ENCODE measurements around the gene PHF14. TPM values are rescaled to one million over a fixed set of nuclear protein-coding genes. Genes with fewer than 3 reads are reported as not detected.

The PHF14 gene
- total RNA-seq, 2 donors from 2014 or later, result 14.5 to 17.2 TPM

- intact Hi-C loops (cut with DNase I), result no loop called here
- no peak for ATAC-seq
- DNase-seq, result no peak
Measured at GRCh38 chr7:11078247-11078834, 104.7 kb downstream of the PHF14 start.

- DNase-seq (no peak), ATAC-seq (no peak)
- intact Hi-C loops (cut with DNase I), result no loop called here
Measured at GRCh38 chr7:11079907-11080306, 106.2 kb downstream of the PHF14 start.

- ATAC-seq (no peak), DNase-seq (no peak)
- intact Hi-C loops (cut with DNase I), result no loop called here
Measured at GRCh38 chr7:11082121-11082520, 108.4 kb downstream of the PHF14 start.

- ATAC-seq (no peak), DNase-seq (no peak)
- intact Hi-C loops (cut with DNase I), result no loop called here
Measured at GRCh38 chr7:11082552-11083213, 109.0 kb downstream of the PHF14 start.

- ATAC-seq, result no peak
- DNase-seq, result no peak
- intact Hi-C loops (cut with DNase I), result no loop called here
Measured at GRCh38 chr7:11083214-11083568, 109.5 kb downstream of the PHF14 start.

- intact Hi-C loops (cut with DNase I), result no loop called here
- no peak for ATAC-seq
- no peak for DNase-seq
Measured at GRCh38 chr7:11104578-11104977, 130.9 kb downstream of the PHF14 start.

- ATAC-seq (no peak), DNase-seq (no peak)
- intact Hi-C loops (cut with DNase I), result no loop called here
Measured at GRCh38 chr7:11109659-11110058, 136.0 kb downstream of the PHF14 start.

- ATAC-seq, result no peak
- no peak for DNase-seq
- intact Hi-C loops (cut with DNase I), result no loop called here
Measured at GRCh38 chr7:11120068-11120664, 146.5 kb downstream of the PHF14 start.

GRCh38 chr7:11120675-11121220, 147.1 kb downstream of the PHF14 start:
- intact Hi-C loops (cut with DNase I), result no loop called here
- ATAC-seq (no peak), DNase-seq (no peak)

GRCh38 chr7:11124856-11125559, 151.3 kb downstream of the PHF14 start:
- intact Hi-C loops (cut with DNase I), result no loop called here
- no peak for DNase-seq
- ATAC-seq, result no peak

GRCh38 chr7:11127114-11127785, 153.6 kb downstream of the PHF14 start:
- DNase-seq (no peak), ATAC-seq (no peak)
- intact Hi-C loops (cut with DNase I), result no loop called here

GRCh38 chr7:11127988-11128387, 154.3 kb downstream of the PHF14 start:
- ATAC-seq (no peak), DNase-seq (no peak)
- intact Hi-C loops (cut with DNase I), result no loop called here

- DNase-seq (no peak), ATAC-seq (no peak)
- intact Hi-C loops (cut with DNase I), result no loop called here
Measured at GRCh38 chr7:11128498-11128897, 154.8 kb downstream of the PHF14 start.

- no peak for ATAC-seq
- DNase-seq, result no peak
- intact Hi-C loops (cut with DNase I), result no loop called here
Measured at GRCh38 chr7:11130012-11130411, 156.3 kb downstream of the PHF14 start.

GRCh38 chr7:11130601-11131000, 156.9 kb downstream of the PHF14 start:
- ATAC-seq (no peak), DNase-seq (no peak)
- intact Hi-C loops (cut with DNase I), result no loop called here

GRCh38 chr7:11133436-11133959, 159.8 kb downstream of the PHF14 start:
- intact Hi-C loops (cut with DNase I), result no loop called here
- no peak for ATAC-seq

GRCh38 chr7:11135573-11135972, 161.9 kb downstream of the PHF14 start:
- DNase-seq (no peak), ATAC-seq (no peak)
- intact Hi-C loops (cut with DNase I), result no loop called here

More at GRCh38 chr7:11133436-11133959, 159.8 kb downstream of the PHF14 start:
- no peak for DNase-seq

GRCh38 chr7:11141541-11141940, 167.9 kb downstream of the PHF14 start:
- intact Hi-C loops (cut with DNase I), result no loop called here
- DNase-seq (no peak), ATAC-seq (no peak)

GRCh38 chr7:11153694-11154093, 180.0 kb downstream of the PHF14 start:
- ATAC-seq (no peak), DNase-seq (no peak)
- intact Hi-C loops (cut with DNase I), result no loop called here

Data from left cardiac atrium (tissue), 4 donors.